ENCODE data around the gene OR7A10.
"Not testable (repeated sequence)": the region's sequence is repeated elsewhere in the genome, so short reads cannot be mapped to it uniquely, and the experiment has no call there.

OR7A10 gene

GRCh38 chr19:14792250-14792649 lies 56.5 kb downstream of the OR7A10 start:
- not testable (repeated sequence) for DNase-seq

All from activated CD4-positive, alpha-beta T cell treated with anti-CD3 and anti-CD28 coated beads for 4 hours (primary cell).